Measurements from ENCODE around the gene PPME1.
A peak's percentile ranks its signal among the peaks of the same experiment; 100 is the strongest.
"Not testable (repeated sequence)": the region's sequence is repeated elsewhere in the genome, so short reads cannot be mapped to it uniquely, and the experiment has no call there.

PPME1 gene

DNA sequence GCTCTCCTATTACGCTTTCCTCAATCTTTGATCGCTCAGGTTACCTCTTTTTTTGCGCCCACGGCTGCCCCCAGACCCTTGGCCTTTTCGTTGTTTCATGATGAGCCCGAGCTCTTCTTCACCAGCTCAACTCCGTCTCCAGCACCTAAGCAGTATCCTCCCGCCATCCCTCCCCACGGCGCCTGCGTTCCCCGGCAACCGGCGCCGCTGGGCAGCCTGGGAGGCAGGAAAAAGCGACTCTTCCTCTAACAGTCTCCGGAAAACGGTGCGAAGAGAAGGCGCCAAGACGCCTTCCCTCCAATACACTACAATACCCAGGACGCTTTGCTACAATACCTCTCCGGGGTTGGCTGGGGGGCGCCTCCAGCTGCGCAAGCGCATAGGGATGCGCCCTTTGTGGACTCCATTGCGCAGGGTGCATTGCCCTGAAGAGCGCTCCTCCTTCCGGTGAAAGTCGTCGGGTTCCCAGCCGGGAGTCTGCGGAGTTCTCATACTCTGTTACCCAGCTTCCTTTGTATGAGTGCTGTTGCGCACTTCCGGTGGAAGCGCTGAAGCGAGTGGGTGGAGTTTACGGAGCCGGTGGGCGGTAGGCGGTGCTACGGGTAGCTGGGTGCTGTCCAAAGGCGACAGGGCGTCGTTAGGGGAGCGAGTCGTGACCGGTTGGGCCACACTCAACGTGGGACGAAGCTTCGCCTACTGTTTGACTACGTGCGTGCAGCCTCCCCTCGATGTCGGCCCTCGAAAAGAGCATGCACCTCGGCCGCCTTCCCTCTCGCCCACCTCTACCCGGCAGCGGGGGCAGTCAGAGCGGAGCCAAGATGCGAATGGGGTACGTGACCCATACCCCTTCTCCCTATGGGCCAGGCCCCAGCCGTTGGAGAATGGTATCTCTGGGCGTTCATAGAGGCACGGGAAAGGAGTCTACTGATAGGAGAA is at the start of gene PPME1, which contains the start of gene C2CD3 (continued):
- TF ChIP-seq KLF1 (tag by site-specific recombination; IDR thresholded peaks at IDR 0.05) (peak; percentile 69), ZNF701 (tag by site-specific recombination; IDR thresholded peaks at IDR 0.05) (no peak)

DNA sequence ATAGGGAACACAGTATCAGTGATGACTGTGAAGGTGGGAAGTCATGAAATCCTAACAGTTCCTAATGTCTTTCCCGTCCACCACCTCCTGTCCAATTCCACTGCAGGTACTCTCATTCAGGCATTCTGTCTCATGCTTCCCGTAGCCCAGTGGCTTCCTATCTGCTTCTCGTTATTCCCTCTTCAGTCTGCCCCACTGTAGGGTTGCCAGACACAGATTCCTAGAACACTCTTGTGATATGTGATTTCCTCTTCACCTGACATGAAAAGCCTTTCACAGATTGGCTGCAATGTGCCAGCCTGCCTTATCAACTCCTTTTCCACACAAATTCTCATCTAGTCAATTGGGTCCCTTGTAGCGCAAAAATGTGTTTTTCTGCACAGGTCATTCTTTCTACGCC is 49.3 kb upstream of the PPME1 start:
- Histone ChIP-seq H3K4me3 (ENCODE audit: low read depth, low read length) (no peak overlapping the region), H3K4me1 (ENCODE audit: control insufficient read depth, insufficient read depth, low read length) (no peaks in the 10 kb centered on the region), H3K36me3 (ENCODE audit: control insufficient read depth in 2 of 2, insufficient read depth in 1 of 2, low read length in 2 of 2) (peaks cover 3 to 16% of the 10 kb centered on the region in 2 experiments; a peak in 2 of 3 replicates), H3K27ac (ENCODE audit: extremely low read depth, low read depth, low read length) (no peak overlapping the region), H3K9me3 (ENCODE audit: control insufficient read depth, insufficient read depth, low read depth, low read length) (no peaks in the 10 kb centered on the region)
- ChIA-PET POLR2A (interaction anchor here (1.0 kb wide), 1 partner anchor 49 kb away, joined by 3 read pairs; the partner anchor contains the start of gene PPME1), CTCF (no interaction called here)
- TF ChIP-seq HOXC10 (CRISPR knock-in tag; IDR thresholded peaks at IDR 0.05) (no peak), ZNF157 (tag by site-specific recombination; IDR thresholded peaks at IDR 0.05) (no peak), ZNF571 (tag by site-specific recombination; IDR thresholded peaks at IDR 0.05) (no peak), ZFHX2 (tag by site-specific recombination; conservative IDR thresholded peaks at IDR 0.05) (no peak)
- TF ChIP-seq, protein P1, sequence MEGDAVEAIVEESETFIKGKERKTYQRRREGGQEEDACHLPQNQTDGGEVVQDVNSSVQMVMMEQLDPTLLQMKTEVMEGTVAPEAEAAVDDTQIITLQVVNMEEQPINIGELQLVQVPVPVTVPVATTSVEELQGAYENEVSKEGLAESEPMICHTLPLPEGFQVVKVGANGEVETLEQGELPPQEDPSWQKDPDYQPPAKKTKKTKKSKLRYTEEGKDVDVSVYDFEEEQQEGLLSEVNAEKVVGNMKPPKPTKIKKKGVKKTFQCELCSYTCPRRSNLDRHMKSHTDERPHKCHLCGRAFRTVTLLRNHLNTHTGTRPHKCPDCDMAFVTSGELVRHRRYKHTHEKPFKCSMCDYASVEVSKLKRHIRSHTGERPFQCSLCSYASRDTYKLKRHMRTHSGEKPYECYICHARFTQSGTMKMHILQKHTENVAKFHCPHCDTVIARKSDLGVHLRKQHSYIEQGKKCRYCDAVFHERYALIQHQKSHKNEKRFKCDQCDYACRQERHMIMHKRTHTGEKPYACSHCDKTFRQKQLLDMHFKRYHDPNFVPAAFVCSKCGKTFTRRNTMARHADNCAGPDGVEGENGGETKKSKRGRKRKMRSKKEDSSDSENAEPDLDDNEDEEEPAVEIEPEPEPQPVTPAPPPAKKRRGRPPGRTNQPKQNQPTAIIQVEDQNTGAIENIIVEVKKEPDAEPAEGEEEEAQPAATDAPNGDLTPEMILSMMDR (tag by site-specific recombination; IDR thresholded peaks at IDR 0.05) = no peak

DNA sequence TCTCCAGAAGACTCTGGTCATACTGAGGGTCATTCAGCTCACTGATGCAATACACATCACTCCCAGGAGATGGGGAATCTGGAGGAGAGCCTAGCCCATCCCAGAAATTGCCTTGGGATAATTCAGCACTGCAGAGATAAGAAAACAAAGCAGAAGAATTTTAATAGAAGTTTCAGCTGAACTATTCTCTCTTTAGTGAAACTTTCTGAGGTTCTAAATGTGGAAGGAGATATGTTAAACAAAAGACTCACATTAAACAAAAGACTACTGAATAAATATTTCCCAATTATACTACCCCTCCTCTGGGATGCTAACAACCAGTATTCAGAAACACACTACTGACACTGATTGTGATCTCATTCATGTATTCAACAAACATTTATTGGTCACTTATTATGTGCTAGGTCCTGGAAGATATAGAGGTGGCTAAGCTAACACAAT is 48.1 kb upstream of the PPME1 start:
- peaks cover 0 to 16% of the 10 kb centered on the region in 2 experiments; a peak in 2 of 3 replicates for H3K36me3 ChIP-seq (ENCODE audit: control insufficient read depth in 2 of 2, insufficient read depth in 1 of 2, low read length in 2 of 2)
- no peaks in the 10 kb centered on the region for H3K4me1 ChIP-seq (ENCODE audit: control insufficient read depth, insufficient read depth, low read length)
- TF ChIP-seq ZNF664 (tag by site-specific recombination; IDR thresholded peaks at IDR 0.05) (peak; percentile 68), ZNF37A (tag by site-specific recombination; IDR thresholded peaks at IDR 0.05) (no peak)
- CTCF ChIA-PET = interaction anchor here (1.9 kb wide), 1 partner anchor 26 kb away, joined by 4 read pairs; no protein-coding TSS in a partner anchor
- H3K9me3 ChIP-seq (ENCODE audit: control insufficient read depth, insufficient read depth, low read depth, low read length) = no peaks in the 10 kb centered on the region
- no peak overlapping the region for H3K4me3 ChIP-seq (ENCODE audit: low read depth, low read length)
- POLR2A ChIA-PET = interaction anchor here (1.0 kb wide), 1 partner anchor 48 kb away, joined by 3 read pairs; the partner anchor contains the start of gene PPME1
- H3K27ac ChIP-seq (ENCODE audit: extremely low read depth, low read depth, low read length) = no peak overlapping the region

DNA sequence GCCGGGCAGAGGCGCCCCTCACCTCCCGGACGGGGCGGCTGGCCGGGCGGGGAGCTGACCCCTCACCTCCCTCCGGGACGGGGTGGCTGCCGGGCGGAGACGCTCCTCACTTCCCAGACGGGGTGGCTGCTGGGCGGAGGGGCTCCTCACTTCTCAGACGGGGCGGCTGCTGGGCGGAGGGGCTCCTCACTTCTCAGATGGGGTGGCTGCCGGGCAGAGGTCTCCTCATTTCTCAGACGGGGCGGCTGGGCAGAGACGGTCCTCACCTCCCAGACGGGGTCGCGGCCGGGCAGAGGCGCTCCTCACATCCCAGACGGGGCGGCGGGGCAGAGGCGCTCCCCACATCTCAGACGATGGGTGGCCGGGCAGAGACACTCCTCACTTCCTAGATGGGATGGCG is 42.0 kb upstream of the PPME1 start:
- POLR2A ChIA-PET; H3K4me3 ChIP-seq (ENCODE audit: low read depth, low read length); CTCF ChIA-PET; H3K27ac ChIP-seq (ENCODE audit: extremely low read depth, low read depth, low read length); H3K4me1 ChIP-seq (ENCODE audit: control insufficient read depth, insufficient read depth, low read length); H3K9me3 ChIP-seq (ENCODE audit: control insufficient read depth, insufficient read depth, low read depth, low read length): not testable (repeated sequence)
- peaks cover 0 to 37% of the 10 kb centered on the region in 2 experiments; a peak in 2 of 3 replicates for H3K36me3 ChIP-seq (ENCODE audit: control insufficient read depth in 2 of 2, insufficient read depth in 1 of 2, low read length in 2 of 2)

DNA sequence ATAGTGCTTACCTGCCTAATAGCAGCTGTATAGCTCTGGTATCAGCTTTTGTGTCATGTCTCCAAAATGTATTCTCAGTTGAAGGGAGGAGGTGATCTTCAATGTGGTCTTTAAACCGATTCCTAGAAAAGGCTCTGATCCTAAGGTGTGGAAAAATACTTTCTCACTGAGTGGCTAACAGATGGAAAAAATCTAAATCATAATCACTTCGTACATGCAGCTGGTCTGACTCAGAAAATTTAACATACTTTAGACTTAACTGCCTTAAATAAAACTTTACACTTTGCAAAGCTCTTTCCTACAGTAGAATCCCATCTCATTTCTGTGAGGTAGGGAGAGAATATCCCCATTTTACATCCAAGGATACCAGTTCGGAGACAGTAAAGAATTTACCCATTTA is 38.3 kb upstream of the PPME1 start:
- ChIA-PET POLR2A (no interaction called here), CTCF (no interaction called here)
- Histone ChIP-seq H3K4me3 (ENCODE audit: low read depth, low read length) (no peak overlapping the region), H3K9me3 (ENCODE audit: control insufficient read depth, insufficient read depth, low read depth, low read length) (no peaks in the 10 kb centered on the region), H3K36me3 (ENCODE audit: control insufficient read depth in 2 of 2, insufficient read depth in 1 of 2, low read length in 2 of 2) (peaks cover 3 to 45% of the 10 kb centered on the region in 2 experiments), H3K27ac (ENCODE audit: extremely low read depth, low read depth, low read length) (no peak overlapping the region), H3K4me1 (ENCODE audit: control insufficient read depth, insufficient read depth, low read length) (peaks cover 2% of the 10 kb centered on the region; the same call in 1 of the 2 replicates)
- no peak for TF ChIP-seq ZNF302 (tag by site-specific recombination; IDR thresholded peaks at IDR 0.05; ENCODE audit: low read depth)
- TF ChIP-seq, protein P2, sequence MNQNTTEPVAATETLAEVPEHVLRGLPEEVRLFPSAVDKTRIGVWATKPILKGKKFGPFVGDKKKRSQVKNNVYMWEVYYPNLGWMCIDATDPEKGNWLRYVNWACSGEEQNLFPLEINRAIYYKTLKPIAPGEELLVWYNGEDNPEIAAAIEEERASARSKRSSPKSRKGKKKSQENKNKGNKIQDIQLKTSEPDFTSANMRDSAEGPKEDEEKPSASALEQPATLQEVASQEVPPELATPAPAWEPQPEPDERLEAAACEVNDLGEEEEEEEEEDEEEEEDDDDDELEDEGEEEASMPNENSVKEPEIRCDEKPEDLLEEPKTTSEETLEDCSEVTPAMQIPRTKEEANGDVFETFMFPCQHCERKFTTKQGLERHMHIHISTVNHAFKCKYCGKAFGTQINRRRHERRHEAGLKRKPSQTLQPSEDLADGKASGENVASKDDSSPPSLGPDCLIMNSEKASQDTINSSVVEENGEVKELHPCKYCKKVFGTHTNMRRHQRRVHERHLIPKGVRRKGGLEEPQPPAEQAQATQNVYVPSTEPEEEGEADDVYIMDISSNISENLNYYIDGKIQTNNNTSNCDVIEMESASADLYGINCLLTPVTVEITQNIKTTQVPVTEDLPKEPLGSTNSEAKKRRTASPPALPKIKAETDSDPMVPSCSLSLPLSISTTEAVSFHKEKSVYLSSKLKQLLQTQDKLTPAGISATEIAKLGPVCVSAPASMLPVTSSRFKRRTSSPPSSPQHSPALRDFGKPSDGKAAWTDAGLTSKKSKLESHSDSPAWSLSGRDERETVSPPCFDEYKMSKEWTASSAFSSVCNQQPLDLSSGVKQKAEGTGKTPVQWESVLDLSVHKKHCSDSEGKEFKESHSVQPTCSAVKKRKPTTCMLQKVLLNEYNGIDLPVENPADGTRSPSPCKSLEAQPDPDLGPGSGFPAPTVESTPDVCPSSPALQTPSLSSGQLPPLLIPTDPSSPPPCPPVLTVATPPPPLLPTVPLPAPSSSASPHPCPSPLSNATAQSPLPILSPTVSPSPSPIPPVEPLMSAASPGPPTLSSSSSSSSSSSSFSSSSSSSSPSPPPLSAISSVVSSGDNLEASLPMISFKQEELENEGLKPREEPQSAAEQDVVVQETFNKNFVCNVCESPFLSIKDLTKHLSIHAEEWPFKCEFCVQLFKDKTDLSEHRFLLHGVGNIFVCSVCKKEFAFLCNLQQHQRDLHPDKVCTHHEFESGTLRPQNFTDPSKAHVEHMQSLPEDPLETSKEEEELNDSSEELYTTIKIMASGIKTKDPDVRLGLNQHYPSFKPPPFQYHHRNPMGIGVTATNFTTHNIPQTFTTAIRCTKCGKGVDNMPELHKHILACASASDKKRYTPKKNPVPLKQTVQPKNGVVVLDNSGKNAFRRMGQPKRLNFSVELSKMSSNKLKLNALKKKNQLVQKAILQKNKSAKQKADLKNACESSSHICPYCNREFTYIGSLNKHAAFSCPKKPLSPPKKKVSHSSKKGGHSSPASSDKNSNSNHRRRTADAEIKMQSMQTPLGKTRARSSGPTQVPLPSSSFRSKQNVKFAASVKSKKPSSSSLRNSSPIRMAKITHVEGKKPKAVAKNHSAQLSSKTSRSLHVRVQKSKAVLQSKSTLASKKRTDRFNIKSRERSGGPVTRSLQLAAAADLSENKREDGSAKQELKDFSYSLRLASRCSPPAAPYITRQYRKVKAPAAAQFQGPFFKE (tag by site-specific recombination; IDR thresholded peaks at IDR 0.05; ENCODE audit: borderline replicate concordance) = no peak
